Stimulated activated naive CD8-positive, alpha-beta T cell treated with anti-CD3 and anti-CD28 coated beads, Interleukin-15, Interleukin-2, amounts not matched to agents 100 U/mL and 50 U/mL, for 24 hours (primary cell): ENCODE results near the gene BTN2A1.
"Not testable (repeated sequence)": the region's sequence is repeated elsewhere in the genome, so short reads cannot be mapped to it uniquely, and the experiment has no call there.

ENCODE experiments used
- ATAC-seq: fragments of 150-1000 bp; cut with Tn5 transposase; one replicate; pipeline ENCODE4 v1.10.0; 2021
- DNase-seq: peaks from one replicate; pipeline ENCODE4 v3.0.0; 2021

BTN2A1 gene

DNA sequence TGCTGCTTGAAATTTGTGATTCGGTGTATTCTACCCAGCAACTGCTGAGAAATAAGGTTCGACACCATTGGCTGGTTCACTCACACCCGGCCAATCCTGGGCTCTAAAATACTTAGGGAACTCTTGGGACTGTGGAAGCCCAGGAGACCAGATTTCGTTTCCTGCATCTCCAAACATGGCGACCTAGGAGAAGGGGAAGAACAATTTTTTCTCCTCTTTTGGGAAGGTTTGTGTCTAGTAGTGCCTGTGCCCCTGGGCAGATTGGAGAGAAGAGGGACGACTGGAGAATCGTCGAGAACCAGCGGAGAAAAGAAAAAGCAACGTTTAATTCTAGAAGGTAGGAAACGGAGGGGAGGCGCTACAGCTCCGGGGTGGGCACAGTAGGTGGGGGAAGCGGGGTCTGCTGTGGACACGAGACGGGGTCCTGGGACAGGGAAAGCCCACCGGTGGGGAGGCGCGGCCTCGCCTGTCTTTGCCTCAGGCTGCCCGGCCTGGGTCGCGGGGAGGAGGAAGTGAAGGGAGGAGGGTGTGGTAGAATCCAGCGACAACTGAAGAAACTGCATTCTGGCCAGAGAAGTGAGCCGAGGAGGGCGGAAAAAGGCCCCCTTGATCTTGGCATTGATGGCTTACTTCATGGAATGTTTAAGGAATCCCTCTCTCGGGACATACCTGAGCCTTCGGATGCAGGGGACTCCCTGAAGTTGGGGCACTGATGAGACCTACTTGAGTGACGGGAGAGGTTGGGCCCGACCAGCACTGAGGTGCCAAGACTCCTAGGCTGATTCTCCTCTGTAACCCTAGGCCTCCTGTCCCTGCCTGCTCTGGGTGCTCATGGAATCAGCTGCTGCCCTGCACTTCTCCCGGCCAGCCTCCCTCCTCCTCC, at the start of gene BTN2A1:
BTN2A1 (plus strand) TSS at position 150 of the 883 bp plus-strand sequence; CDS start at position 832, 682 bp downstream.
- ATAC-seq (peak; percentile 97), DNase-seq (peak; percentile 64)

DNA sequence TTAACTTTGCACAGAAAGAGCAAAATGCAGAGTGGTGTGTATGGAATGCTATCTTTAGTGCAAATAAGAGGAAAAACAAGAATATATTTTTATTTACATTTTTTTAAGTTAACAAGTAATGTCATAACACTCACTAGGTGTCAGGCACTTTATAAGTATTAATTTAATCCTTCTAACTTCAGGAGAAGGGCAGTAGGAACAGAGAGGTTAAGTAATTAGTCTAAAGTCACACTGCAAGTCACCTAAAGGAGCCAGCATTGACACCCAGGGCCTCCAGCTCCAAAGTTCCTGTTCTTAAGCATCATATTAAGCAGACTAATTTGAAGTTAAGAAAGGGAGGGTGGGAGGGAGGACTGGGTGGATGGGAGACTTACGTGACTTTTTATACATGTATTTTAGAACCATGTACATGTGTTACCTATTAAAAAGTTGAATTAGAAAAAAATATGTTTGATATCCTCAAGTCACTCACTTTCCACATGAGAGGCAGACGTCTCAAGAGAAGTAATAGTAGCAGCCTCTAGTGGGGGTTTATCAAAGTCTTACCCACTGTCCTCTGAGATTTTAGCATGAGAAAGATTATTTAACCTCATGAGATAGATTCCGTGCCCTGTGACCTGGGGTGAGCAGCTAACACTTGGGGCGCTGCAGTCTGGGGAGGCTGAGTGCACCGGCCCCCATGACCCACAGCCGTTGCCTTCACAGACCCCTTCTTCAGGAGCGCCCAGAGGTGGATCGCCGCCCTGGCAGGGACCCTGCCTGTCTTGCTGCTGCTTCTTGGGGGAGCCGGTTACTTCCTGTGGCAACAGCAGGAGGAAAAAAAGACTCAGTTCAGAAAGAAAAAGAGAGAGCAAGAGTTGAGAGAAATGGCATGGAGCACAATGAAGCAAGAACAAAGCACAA, 48.7 kb upstream of the BTN2A1 start:
- no peak for DNase-seq

DNA sequence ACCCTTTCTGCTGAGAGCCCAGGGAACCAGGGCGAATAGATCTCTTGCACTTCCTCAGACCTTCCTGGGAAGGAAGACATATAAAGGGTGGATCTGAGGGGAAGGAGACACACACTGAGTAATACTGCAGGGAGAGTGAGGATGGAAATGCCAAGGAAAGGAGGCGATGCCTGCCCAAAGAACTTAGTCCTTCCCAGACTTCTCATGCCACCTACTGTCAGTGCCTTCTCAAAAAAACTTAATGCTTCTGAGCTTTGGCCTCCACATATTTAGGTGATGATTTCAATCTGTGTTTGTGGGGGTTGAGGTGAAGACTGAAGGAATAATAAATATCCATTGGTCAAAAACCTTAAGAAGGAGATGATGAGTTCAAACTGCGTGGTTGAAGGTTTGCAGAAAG, 46.0 kb upstream of the BTN2A1 start:
- ATAC-seq (no peak), DNase-seq (no peak)

More for the DNA sequence above, 48.7 kb upstream of the BTN2A1 start:
- ATAC-seq, result no peak

- no peak for ATAC-seq
- DNase-seq, result no peak
Observed at GRCh38 chr6:26412228-26412627, 45.5 kb upstream of the BTN2A1 start.

GRCh38 chr6:26412954-26413353, 44.8 kb upstream of the BTN2A1 start:
- ATAC-seq (no peak), DNase-seq (no peak)

- ATAC-seq (no peak), DNase-seq (no peak)
Observed at GRCh38 chr6:26414281-26414680, 43.5 kb upstream of the BTN2A1 start.

DNA sequence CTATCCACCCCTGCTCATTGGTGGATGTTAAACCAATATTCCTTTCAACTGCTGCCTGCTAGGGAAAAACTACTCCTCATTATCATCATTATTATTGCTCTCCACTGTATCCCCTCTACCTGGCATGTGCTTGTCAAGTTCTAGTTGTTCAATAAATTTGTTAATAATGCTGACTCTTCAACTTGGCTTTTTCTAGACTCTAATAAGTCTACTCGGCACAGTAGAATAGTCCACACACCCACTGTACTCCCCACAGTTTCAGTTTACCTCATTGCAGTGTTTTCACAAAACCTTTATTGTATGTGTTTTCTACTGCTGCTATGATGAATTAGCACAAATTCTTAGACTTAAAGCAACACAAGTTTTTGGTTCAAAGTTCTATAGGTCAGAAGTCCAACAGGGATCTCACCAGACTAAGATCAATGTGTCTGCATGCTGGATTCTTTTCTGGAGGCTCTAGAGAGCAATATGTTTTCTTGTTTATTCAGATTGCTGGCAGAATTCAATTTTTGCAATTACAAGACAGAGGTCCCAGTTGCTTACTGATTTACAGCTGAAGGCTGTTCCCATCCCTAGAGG, 42.6 kb upstream of the BTN2A1 start:
- no peak for ATAC-seq
- no peak for DNase-seq

DNA sequence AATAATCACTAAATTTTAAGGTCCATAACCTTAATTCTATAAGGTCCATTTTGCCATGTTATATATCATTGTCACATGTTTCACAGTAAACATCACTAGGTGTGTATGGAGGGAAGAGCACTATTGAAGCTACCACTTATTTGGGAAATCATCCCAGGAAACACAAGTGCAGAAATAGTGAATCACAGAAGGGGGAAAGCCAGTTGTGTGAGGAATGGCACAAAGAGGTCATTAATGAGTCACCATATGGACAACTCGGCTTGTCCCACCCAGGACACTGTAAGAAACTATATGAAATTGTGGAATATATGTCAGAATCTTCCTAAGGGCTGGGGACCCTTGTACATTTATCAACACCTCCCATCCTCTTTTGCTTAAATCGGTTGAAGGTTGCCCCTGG, 42.0 kb upstream of the BTN2A1 start:
- ATAC-seq, result no peak
- no peak for DNase-seq

GRCh38 chr6:26416288-26416687, 41.5 kb upstream of the BTN2A1 start:
- DNase-seq, result no peak
- ATAC-seq, result no peak

GRCh38 chr6:26418077-26418476, 39.7 kb upstream of the BTN2A1 start:
- not testable (repeated sequence) for ATAC-seq, DNase-seq

GRCh38 chr6:26418795-26419194, 39.0 kb upstream of the BTN2A1 start:
- DNase-seq, ATAC-seq: not testable (repeated sequence)

DNA sequence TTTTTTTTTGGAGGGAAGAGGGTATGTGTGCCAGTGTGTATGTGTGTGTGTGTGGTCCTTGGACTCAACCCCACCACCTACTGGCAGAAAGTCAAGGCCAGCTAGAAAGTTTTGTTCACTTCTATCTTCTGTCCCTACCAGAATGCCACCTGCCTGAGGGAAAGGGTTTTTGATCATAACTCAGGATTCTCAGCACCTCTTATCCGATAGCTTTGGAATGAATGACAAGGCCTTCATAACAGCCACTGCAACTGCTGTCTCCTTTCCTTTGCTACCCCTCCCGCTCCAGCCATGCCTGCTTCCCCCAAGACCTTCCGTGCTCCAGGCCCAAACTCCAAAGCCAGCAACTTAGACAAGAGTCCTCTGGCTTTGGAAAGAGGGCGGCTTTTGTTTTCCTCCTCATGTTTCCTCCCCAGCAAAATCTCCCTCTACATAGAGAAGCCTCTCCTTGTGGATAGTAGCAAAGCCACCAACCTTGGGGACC, 37.0 kb upstream of the BTN2A1 start:
- peak; percentile 28 for DNase-seq
- peak; percentile 50 for ATAC-seq

DNA sequence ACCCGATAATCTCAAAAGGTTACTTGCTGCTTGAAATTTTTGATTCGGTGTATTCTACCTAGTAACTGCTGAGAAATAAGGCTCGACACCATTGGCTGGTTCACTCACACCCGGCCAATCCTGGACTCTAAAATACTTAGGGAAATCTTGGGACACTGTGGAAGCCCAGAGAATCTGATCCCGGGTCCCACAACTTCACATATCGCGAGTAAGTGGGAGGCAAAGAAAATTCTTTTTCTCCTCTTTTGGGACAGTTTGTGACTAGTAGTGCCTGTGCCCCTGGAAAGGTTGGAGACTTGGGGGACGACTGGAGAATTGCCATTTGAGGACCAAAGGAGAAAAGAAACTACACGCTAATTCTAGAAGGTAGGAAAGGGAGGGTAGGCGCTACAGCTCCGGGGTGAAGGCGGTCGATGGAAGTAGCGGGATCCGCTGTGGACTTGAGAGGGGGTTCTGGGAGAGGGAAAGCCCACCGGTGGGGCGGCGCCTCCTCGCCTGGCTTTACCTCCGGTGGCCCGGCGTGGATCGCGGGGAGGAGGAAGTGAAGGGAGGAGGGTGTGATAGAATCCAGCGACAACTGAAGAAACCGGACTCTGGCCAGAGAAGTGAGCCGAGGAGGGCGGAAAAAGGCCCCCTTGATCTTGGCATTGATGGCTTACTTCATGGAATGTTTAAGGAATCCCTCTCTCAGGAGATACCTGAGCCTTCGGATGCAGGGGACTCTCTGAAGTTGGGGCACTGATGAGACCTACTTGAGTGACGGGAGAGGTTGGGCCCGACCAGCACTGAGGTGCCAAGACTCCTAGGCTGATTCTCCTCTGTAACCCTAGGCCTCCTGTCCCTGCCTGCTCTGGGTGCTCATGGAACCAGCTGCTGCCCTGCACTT, 36.3 kb upstream of the BTN2A1 start:
- peak; percentile 55 for DNase-seq
- ATAC-seq, result peak; percentile 90

DNA sequence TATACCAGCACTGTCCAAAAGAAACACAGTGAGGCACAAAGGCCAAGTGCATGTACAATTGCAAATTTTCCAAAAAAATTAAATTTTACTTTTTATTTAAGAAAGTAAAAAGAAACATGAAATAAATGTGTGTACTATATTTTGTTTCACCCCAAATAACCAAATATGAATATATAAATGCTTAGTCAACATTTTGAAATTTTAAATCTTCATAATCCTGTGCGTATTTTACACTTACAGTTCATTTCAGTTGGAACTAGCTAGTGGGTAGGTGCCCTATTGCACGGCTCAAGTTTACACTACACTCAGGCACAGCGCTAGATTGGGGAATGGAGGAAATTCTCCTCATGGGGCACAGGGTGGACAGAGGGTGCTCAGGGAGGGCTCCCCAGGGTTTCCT, 35.4 kb upstream of the BTN2A1 start:
- no peak for DNase-seq
- no peak for ATAC-seq

DNA sequence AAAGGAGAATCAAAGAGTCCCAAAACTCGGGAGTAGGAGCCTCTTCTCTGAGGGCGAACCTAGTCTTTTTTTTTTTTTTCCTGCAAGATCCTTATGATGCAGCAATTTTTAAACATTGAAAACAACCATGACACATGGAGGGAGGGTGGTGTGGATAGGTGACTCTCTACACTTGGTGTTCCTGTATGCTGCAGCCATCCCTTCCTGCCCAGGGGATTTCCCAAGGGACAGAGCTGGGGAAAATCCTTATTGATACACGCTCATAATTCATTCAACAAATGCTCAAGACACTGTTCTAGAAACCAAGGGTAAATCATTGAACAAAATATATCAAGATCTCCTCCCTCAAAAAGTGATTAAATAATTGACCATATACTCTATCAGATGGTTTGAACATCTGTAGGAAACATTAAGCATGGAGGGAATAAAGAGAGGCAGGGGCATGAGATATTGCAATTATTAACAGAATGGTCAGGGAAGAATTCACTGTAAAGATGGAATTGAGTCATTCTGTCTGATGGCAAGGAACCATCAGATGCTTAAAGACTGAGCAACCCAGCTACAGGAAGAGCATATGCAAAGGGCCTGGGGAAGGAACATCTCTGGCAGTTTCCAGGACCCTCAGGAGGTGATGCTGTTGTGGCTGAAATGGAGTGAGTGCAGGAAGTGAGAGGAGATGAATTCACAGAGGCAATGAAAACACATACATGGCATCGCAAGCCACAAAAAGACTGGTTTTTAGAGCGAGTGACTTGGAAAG, 30.9 kb upstream of the BTN2A1 start:
- DNase-seq (no peak), ATAC-seq (no peak)

DNA sequence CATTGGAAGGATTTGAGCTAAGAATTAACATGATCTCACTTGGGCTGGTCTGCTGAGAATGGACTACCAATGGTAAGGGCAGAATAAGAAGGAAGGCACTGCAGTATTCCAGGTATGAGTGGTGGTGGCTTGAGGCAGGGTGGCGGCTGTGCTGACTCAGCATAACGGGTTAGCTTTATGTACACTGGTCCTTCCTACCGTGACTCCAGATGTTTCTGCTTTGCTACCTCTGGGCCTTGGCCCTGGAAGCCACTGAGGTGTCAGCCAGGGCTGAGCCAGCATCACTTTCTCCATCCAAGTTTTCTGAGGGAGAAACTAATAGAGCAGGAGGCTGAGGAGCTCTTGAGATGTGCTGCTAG, 30.3 kb upstream of the BTN2A1 start:
- no peak for DNase-seq
- ATAC-seq, result no peak

GRCh38 chr6:26428206-26428605, 29.5 kb upstream of the BTN2A1 start:
- no peak for ATAC-seq
- no peak for DNase-seq

DNA sequence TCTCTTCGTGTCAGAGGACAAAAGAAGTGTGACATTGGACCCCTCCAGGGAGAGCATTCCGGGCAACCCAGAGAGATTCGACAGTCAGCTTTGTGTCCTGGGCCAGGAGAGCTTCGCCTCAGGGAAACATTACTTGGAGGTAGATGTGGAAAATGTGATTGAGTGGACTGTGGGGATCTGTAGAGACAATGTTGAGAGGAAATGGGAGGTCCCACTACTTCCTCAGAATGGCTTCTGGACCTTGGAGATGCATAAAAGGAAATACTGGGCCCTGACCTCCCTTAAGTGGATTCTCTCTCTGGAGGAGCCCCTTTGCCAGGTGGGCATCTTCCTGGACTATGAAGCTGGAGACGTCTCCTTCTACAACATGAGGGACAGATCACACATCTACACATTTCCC, 27.0 kb upstream of the BTN2A1 start:
- no peak for ATAC-seq

GRCh38 chr6:26431258-26432172, 26.2 kb upstream of the BTN2A1 start:
- no peak for ATAC-seq
- no peak for DNase-seq

More for the DNA sequence above, 27.0 kb upstream of the BTN2A1 start:
- no peak for DNase-seq
